NOMO-1 treated with dmso at 0.1 percent for 144 hours (cell line): ENCODE data around the gene HCN3.
"Not testable (repeated sequence)": the region's sequence is repeated elsewhere in the genome, so short reads cannot be mapped to it uniquely, and the experiment has no call there.

ENCODE experiments used
- DNase-seq: peaks from one replicate; lab custom pipeline; 2025; ENCODE audit not compliant: unreplicated experiment; lab: John Stamatoyannopoulos, UW

HCN3 gene

DNA sequence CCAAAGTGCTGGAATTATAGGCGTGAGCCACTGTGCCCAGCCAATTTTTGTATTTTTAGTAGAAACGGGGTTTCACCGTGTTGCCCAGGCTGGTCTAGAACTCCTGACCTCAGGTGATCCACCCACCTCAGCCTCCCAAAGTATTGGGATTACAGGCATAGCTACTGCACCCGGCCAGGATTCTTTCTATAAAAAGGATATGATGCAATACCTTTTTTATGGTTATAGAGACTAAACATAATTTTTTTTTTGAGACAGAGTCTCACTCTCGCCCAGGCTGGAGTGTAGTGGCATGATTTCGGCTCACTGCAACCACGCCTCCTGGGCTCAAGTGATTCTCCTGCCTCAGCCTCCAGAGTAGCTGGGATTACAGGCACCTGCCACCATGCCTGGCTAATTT lies 51.6 kb downstream of the HCN3 start:
- DNase-seq: not testable (repeated sequence)

- no peak for DNase-seq
These were observed 52.8 kb downstream of the HCN3 start for GRCh38 chr1:155329980-155330598.

DNA sequence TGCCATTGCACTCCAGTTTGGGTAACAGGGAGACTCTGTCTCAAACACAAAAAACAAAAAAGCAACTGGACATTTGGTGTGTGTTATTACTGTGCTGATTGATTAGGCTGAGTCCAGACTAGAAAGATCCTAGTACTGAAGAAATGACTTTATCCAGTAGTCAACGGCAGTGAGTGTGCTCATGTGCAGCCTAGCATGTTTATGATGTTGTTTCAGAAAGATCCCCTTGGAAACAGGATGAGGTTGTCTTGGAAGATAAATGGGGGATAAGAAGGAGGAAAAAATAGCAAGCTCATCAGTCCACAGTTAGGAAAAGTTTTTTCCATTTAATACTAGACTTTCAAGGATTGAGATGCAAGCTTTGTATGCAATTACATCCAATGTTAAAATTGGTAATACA lies 57.7 kb downstream of the HCN3 start:
- DNase-seq: no peak
